HG03442 (cell line): ENCODE measurements around the gene DEDD2.

Experiments used
- ATAC-seq: cut with Tn5 transposase; IDR thresholded peaks from one replicate; pipeline ENCODE4 v1.9.1; 2021; ENCODE audit warnings: mild to moderate bottlenecking, moderate library complexity; ENCODE audit not compliant: unreplicated experiment

DEDD2 gene

DNA sequence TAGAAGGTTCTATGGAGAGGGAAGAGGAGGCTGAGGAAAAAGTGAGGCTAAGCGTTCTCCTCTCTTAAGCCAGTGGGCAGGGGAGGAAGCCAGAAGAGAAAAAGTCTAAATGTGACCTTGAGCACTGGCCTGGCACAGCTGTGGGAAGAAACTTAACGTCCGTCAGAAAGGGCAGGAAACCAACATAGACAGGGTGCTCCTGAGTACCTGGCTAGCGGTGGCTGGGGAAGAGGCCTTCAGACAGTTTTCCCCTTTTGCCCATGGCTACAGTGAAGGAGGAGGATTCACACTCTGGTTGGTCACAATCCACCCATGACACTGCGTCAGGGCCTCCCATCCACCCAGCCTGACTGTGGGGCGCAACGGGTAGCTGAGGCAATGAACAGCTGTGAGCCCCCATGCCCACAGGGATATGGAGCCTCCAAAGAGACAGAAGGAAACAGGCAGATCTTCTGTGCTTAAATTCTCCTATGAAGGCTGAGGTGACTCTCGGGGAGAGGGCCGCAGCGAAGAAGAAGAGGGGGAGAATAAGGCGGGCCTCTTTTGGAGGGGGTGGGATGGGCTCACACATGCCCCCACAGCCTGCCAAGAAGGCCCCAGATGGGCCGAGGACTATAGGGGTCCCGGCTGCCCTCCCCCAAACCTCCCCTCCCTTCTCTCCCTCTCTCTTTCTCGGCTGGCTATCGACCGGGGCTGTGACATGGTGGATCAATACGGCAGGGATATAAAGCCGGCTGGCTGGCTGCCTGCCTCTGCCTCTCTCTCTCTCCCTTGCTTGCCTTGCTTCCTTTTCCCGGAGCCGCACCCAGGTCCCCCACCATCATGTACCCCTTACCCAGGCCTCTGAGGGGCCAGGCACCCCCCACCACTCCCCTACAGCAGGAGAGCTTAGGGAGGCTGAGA lies 65.4 kb downstream of the DEDD2 start:
- ATAC-seq, result no peak

DNA sequence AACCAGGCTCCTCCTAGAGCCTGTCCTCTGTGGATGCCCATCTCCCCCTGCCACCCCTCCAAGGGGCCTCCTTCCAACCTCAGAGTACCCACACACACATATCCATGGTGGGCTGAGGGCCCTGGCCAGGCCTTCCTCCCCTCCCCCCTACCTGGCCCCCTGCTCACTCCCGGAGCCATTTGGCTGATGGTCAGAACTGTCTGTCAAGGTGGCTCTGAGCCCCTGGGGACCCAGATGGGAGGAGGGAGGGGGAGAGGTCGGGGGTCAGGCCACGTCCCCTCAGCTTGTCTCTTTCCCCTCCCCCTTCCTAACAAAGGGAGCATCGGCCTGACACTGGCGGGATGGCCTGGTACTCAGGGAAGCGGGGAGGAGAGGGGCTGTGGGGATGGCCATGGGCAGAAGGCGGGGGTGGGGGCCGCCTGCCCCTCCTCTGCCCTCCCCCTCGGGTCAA lies 66.5 kb downstream of the DEDD2 start:
- ATAC-seq, result no peak

DNA sequence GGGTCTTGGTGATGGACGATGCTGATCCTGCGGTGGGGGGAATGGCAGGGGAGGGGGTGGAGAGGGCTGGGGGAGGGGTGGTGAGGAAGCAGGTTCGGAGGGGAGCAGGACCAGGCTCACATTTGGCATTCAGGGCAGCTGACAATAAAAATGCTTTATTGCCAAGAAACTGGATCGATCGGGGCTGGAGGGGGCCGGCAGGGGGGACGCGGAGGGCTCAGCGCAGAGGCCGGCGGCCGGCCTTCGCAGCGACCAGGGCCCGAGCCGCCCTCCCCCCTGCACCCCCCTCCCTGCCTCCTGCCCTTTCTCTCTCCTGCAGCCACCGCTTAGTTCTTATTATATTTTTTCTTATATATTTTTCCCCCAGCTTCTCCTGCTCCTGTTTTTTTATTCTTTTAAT lies 67.1 kb downstream of the DEDD2 start:
- no peak for ATAC-seq

DNA sequence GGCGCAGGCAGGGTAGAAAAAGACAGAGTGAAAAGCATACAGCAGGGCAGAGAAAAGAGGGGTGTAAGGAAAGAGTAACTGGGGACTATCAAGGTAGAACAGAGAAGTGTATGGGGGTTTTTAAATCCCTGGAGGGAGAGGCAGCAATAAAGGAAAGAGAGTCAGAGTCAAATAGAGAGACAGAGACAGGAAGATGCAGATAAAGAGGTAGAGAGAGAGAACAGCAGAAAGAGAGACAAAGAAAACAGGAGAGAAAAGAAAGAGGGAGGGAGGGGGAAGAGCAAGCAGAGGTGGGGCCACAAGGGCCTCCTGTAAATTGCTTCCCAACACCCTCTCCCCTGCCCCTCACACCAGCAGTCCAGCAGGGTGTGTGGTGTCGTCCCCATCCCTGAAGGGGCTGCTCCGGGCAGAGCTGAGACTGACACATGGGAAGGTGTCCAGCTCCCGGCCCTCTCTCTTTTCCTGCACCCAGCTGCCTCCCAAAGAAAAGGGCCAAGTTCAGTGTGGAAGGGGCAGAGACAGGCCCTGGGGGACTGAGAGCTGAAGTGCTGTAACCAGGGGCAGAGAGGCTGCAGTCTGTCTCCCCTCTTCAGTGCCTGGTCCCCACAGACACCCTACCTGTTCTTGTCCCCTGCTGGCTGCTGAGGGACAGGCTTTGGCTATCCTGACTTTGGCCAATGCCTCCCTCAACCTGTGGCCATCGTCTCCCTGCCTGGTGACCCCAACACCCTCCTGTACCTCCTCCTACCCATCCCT lies 67.9 kb downstream of the DEDD2 start:
- ATAC-seq, result no peak
